Upper lobe of left lung (tissue), 4 donors: Measurements from ENCODE around the gene CDKL2.

Experiments
- CTCF ChIP-seq, 6 experiments: fragments of 450-650 bp in 4 of 6; fragments of 200-600 bp in 2 of 6; sonication (generic) in 2 of 6; IDR thresholded peaks; one replicate each; pipeline ENCODE4 v1.5.1; 2016 to 2019; ENCODE audit warnings: antibody characterized with exemption in 6 of 6
- EP300 ChIP-seq, 4 donors: sonication (generic); formaldehyde crosslinking; IDR thresholded peaks; one replicate each; pipeline ENCODE4 v1.5.1; 2017; ENCODE audit warnings: antibody characterized with exemption in 4 of 4, control low read depth in 2 of 4
- POLR2A ChIP-seq, 4 donors: fragments of 450-650 bp; IDR thresholded peaks; one replicate each; pipeline ENCODE4 v1.5.1; 2016 to 2017; ENCODE audit warnings: antibody characterized with exemption in 4 of 4, mild to moderate bottlenecking in 2 of 4
- POLR2AphosphoS5 ChIP-seq, 2 donors: sonication (generic); formaldehyde crosslinking; IDR thresholded peaks; one replicate each; pipeline ENCODE4 v1.5.1; 2017; ENCODE audit warnings: antibody characterized with exemption in 2 of 2

GRCh38 chr4:75545526-75545925, 84.8 kb downstream of the CDKL2 start:
- no peak for TF ChIP-seq EP300 (IDR thresholded peaks at IDR 0.05)
- TF ChIP-seq CTCF (IDR thresholded peaks at IDR 0.05) = no peak
- no peak for TF ChIP-seq POLR2AphosphoS5 (IDR thresholded peaks at IDR 0.05)
- TF ChIP-seq POLR2A (IDR thresholded peaks at IDR 0.05) = no peak
